Endothelial cell of umbilical vein (primary cell): Measurements from ENCODE around the gene KCNE1. TPM values are rescaled to one million over a fixed set of nuclear protein-coding genes. Genes with fewer than 3 reads are reported as not detected.

ENCODE experiments used
- BruUV-seq: library from RNA; stranded (reverse); fragments of 400-500 nt; replicated peaks from 2 replicates; lab custom pipeline; 2021; lab: Mats Ljungman, UMichigan
- CTCF ChIA-PET: fragments of 300-600, 350-600 bp; sonication (Branson Sonifier 250); formaldehyde crosslinking; loops from one replicate; lab custom pipeline; 2021; ENCODE audit warnings: antibody characterized with exemption, inconsistent platforms; lab: Charles Lee
- POLR2A ChIA-PET: fragments of 300-600, 350-600 bp; sonication (Branson Sonifier 250); formaldehyde crosslinking; loops from one replicate; lab custom pipeline; 2021; ENCODE audit warnings: antibody characterized with exemption, inconsistent platforms; lab: Charles Lee
- DNase-seq: peaks from one replicate; pipeline ENCODE4 v3.0.0-alpha.2; 2011; ENCODE audit warnings: low read depth, low spot score
- FAIRE-seq: peaks from 2 replicates; lab custom pipeline; 2011; peaks lifted over from hg19 to GRCh38; lab: Jason Lieb, UNC
- H2AFZ ChIP-seq: 2 replicates; pipeline ENCODE4 v1.6.0; 2012; ENCODE audit warnings: low read depth, low read length, control low read depth, inconsistent platforms
- H3K27ac ChIP-seq: 2 replicates; pipeline ENCODE4 v1.5.1; 2011; ENCODE audit warnings: low read depth, mild to moderate bottlenecking, control low read depth, low read length, moderate library complexity; ENCODE audit not compliant: insufficient read depth
- H3K27me3 ChIP-seq, 2 experiments: 2 replicates each; pipeline versions ENCODE4 v1.6.0 to v1.6.1; 2011; ENCODE audit warnings: low read length in 2 of 2, mixed read lengths in 1 of 2; ENCODE audit not compliant: control insufficient read depth in 2 of 2, insufficient read depth in 2 of 2
- H3K36me3 ChIP-seq, 2 experiments: 2 replicates in 1 of 2; 3 replicates in 1 of 2; pipeline ENCODE4 v1.5.1; 2011; ENCODE audit warnings: low read length in 2 of 2, mild to moderate bottlenecking in 1 of 2, moderate library complexity in 1 of 2; ENCODE audit not compliant: control insufficient read depth in 2 of 2, insufficient read depth in 2 of 2; ENCODE audit errors: extremely low read depth in 1 of 2
- H3K4me1 ChIP-seq: 3 replicates; pipeline ENCODE4 v1.5.1; 2011; ENCODE audit warnings: mild to moderate bottlenecking, low read length; ENCODE audit not compliant: control insufficient read depth, insufficient read depth; ENCODE audit errors: extremely low read depth
- H3K4me2 ChIP-seq: 2 replicates; pipeline ENCODE4 v1.6.1; 2011; ENCODE audit warnings: low read length, control low read depth, mixed read lengths; ENCODE audit not compliant: insufficient read depth
- H3K4me3 ChIP-seq, 3 experiments: fragments of 200-600 bp in 1 of 3; sonication (generic), shearing (Covaris generic) in 1 of 3; replicated peaks in 1 of 3; 2 replicates each; pipeline ENCODE4 v1.5.1; 2011 to 2016; ENCODE audit warnings: control low read depth in 3 of 3, low read length in 3 of 3, mild to moderate bottlenecking in 2 of 3, inconsistent platforms in 1 of 3, low read depth in 1 of 3, moderate library complexity in 1 of 3; ENCODE audit not compliant: insufficient read depth in 1 of 3
- H3K79me2 ChIP-seq: 2 replicates; pipeline ENCODE4 v1.6.0; 2012; ENCODE audit warnings: low read length, inconsistent platforms; ENCODE audit not compliant: control insufficient read depth, insufficient read depth
- H3K9ac ChIP-seq: replicated peaks from 2 replicates; pipeline ENCODE3; 2011; ENCODE audit warnings: low read length, control low read depth; ENCODE audit not compliant: insufficient read depth; ENCODE audit errors: extremely low read depth
- H3K9me1 ChIP-seq: replicated peaks from 3 replicates; pipeline ENCODE4 v1.6.0; 2011; ENCODE audit warnings: mild to moderate bottlenecking, low read length; ENCODE audit not compliant: control insufficient read depth, insufficient read depth; ENCODE audit errors: extremely low read depth
- H3K9me3 ChIP-seq: replicated peaks from 2 replicates; pipeline ENCODE4 v1.5.1; 2012; ENCODE audit warnings: low read length, inconsistent platforms; ENCODE audit not compliant: control insufficient read depth, insufficient read depth
- H4K20me1 ChIP-seq: replicated peaks from 2 replicates; pipeline ENCODE3; 2011; ENCODE audit warnings: mild to moderate bottlenecking, low read length; ENCODE audit not compliant: control insufficient read depth, insufficient read depth; ENCODE audit errors: extremely low read depth
- CTCF ChIP-seq, 2 donors: IDR thresholded peaks; 1 replicate in 1 of 2; 2 replicates in 1 of 2; pipeline ENCODE4 v1.5.1; 2011; ENCODE audit warnings: low read length in 2 of 2, mild to moderate bottlenecking in 2 of 2, moderate library complexity in 2 of 2, control low read depth in 1 of 2, inconsistent platforms in 1 of 2, low read depth in 1 of 2; ENCODE audit not compliant: insufficient read depth in 1 of 2; ENCODE audit errors: extremely low read depth in 1 of 2
- EZH2 ChIP-seq: IDR thresholded peaks from 2 replicates; pipeline ENCODE4 v1.6.1; 2012; ENCODE audit warnings: borderline replicate concordance, low read depth, mild to moderate bottlenecking, moderate library complexity, low read length, inconsistent platforms; ENCODE audit not compliant: severe bottlenecking
- FOS ChIP-seq: IDR thresholded peaks from 2 replicates; pipeline ENCODE4 v1.6.1; 2011; ENCODE audit warnings: mild to moderate bottlenecking, low read length, moderate library complexity, borderline replicate concordance; ENCODE audit not compliant: insufficient read depth
- GATA2 ChIP-seq: IDR thresholded peaks from 2 replicates; pipeline ENCODE4 v1.7.0; 2011; ENCODE audit warnings: low read depth, mild to moderate bottlenecking, moderate library complexity, mixed read lengths, low read length; ENCODE audit not compliant: insufficient read length, insufficient read depth
- JUN ChIP-seq: IDR thresholded peaks from 2 replicates; pipeline ENCODE4 v1.6.1; 2011; ENCODE audit warnings: borderline replicate concordance, low read depth; ENCODE audit not compliant: insufficient read length, insufficient read depth
- MAX ChIP-seq: IDR thresholded peaks from 2 replicates; pipeline ENCODE4 v1.6.1; 2011; ENCODE audit not compliant: insufficient read depth, insufficient read length
- MYC ChIP-seq: IDR thresholded peaks from one replicate; pipeline ENCODE4 v1.6.1; 2011; ENCODE audit warnings: mild to moderate bottlenecking, low read depth, low read length
- POLR2A ChIP-seq: IDR thresholded peaks from 2 replicates; pipeline ENCODE4 v1.6.1; 2012; ENCODE audit warnings: low read depth, mild to moderate bottlenecking, control low read depth, low read length
- POLR2AphosphoS5 ChIP-seq: IDR thresholded peaks from 2 replicates; pipeline ENCODE4 v1.6.1; 2012; ENCODE audit warnings: low read depth, mild to moderate bottlenecking, control low read depth, low read length, moderate library complexity; ENCODE audit not compliant: insufficient read depth
- dilution Hi-C: fragments of 300-500 bp; cut with MboI; formaldehyde crosslinking; loops from one replicate; pipeline ENCODE4 v1.15.0; 2019; ENCODE audit warnings: low sequenced_read_pairs; ENCODE audit not compliant: extremely low pct_ligation_motif_present
- intact Hi-C: fragments of 100-400 bp; cut with micrococcal nuclease; formaldehyde crosslinking; loops from one replicate; pipeline ENCODE4 v1.10.0; 2022
- polyA plus RNA-seq, 4 experiments: library from polyadenylated mRNA; depleted of rRNA in 3 of 4; stranded (reverse) in 3 of 4; unstranded in 1 of 4; fragments of >200 nt; gene quantifications; 2 replicates each; pipeline versions ENCODE4 v1.2.1 to v1.2.3, GENCODE V29; 2011 to 2012; ENCODE audit warnings: missing spikeins in 1 of 4
- total RNA-seq: library from RNA; stranded (reverse); gene quantifications from 2 replicates; pipeline ENCODE4 v1.2.3, GENCODE V29; 2021

The KCNE1 gene
- total and polyA plus RNA-seq, 2 donors (not counting 3 experiments of a cell fraction or from before 2014, with no cell fraction given): 0.10 to 0.38 TPM

GRCh38 chr21:34501716-34502115, 10.3 kb downstream of the KCNE1 start:
- TF ChIP-seq JUN (no peak), MAX (no peak), FOS (no peak), EZH2 (no peak), MYC (no peak), POLR2A (no peak), CTCF (IDR thresholded peaks at IDR 0.05; ENCODE audit: extremely low read depth in 1 of 2, insufficient read depth in 1 of 2, low read depth in 1 of 2, low read length in 2 of 2) (no peak), GATA2 (no peak), POLR2AphosphoS5 (no peak)
- Histone ChIP-seq H2AFZ (no peak overlapping the region), H3K4me3 (no peak overlapping the region), H3K27ac (no peak overlapping the region), H3K4me2 (no peak overlapping the region), H3K36me3 (no peaks in the 10 kb centered on the region), H3K9me1 (no peaks in the 10 kb centered on the region), H3K4me1 (no peaks in the 10 kb centered on the region), H3K9me3 (no peaks in the 10 kb centered on the region), H3K27me3 (peaks cover 19 to 21% of the 10 kb centered on the region in 2 experiments), H3K9ac (no peak overlapping the region), H4K20me1 (no peaks in the 10 kb centered on the region), H3K79me2 (no peaks in the 10 kb centered on the region)
- intact Hi-C loops (no loop called here), dilution Hi-C loops (no loop called here)
- BruUV-seq: no TSS peak
- FAIRE-seq (no peak), DNase-seq (no peak)
- ChIA-PET POLR2A (no interaction called here), CTCF (interaction anchor here (1.4 kb wide), 2 partner anchors 9 to 101 kb away, joined by 4 to 7 read pairs; no protein-coding TSS in a partner anchor)
